ENCODE data around the gene AKNAD1.

AKNAD1 gene

GRCh38 chr1:108767115-108767514 lies 89.8 kb downstream of the AKNAD1 start:
- no peak for TF ChIP-seq POLR2AphosphoS5 (IDR thresholded peaks at IDR 0.05; ENCODE audit: low read depth, low read length)
- TF ChIP-seq TAF1 (IDR thresholded peaks at IDR 0.05; ENCODE audit: borderline replicate concordance, insufficient read depth, low read length): no peak
- TF ChIP-seq SIN3A (IDR thresholded peaks at IDR 0.05; ENCODE audit: borderline replicate concordance, insufficient read depth, low read length): no peak
- TF ChIP-seq REST (IDR thresholded peaks at IDR 0.05; ENCODE audit: insufficient read depth in 1 of 2, low read depth in 2 of 2, low read length in 2 of 2): no peak
- TF ChIP-seq FOXP2 (optimal IDR thresholded peaks at IDR 0.05; ENCODE audit: borderline replicate concordance, extremely low read depth, extremely low read length, insufficient read depth): no peak

Measured in PFSK-1 (cell line).